Left cardiac atrium (tissue), 4 donors: ENCODE results near the gene COA7. TPM values are rescaled to one million over a fixed set of nuclear protein-coding genes. Genes with fewer than 3 reads are reported as not detected.

Experiments used
- ATAC-seq, 2 donors: fragments of 200-7000 bp; cut with Tn5 transposase; one replicate each; pipeline ENCODE4 v1.9.1; 2020; ENCODE audit warnings: mild to moderate bottlenecking in 2 of 2, moderate library complexity in 2 of 2
- DNase-seq: peaks from one replicate; pipeline ENCODE4 v3.0.0-alpha.2; 2020
- intact Hi-C, 2 donors: fragments of 100-400 bp; cut with DNase I; formaldehyde crosslinking; loops; one replicate each; pipeline versions ENCODE4 v1.14.1 to v1.15.1; 2022 to 2023
- total RNA-seq, 2 donors: library from RNA; stranded (reverse); fragmentation: NEBNext Ultra II Directional; extraction: Animal tissue kit (Norgen Biotek cat#: 25700); gene quantifications; one replicate each; pipeline ENCODE4 v1.2.1, GENCODE V29; 2021
- donor health status: DM: no; HTN: yes; CAD: no.
- donor health status: DM: no; HTN: yes; CAD: no; lungs with severe emphysema.
- donor health status: DM: yes; HTN: yes; CAD: no.
- donor health status: Dilated cardiomyopathy.

COA7 gene
- total RNA-seq, 2 donors from 2014 or later: 15.3 to 24.3 TPM

DNA sequence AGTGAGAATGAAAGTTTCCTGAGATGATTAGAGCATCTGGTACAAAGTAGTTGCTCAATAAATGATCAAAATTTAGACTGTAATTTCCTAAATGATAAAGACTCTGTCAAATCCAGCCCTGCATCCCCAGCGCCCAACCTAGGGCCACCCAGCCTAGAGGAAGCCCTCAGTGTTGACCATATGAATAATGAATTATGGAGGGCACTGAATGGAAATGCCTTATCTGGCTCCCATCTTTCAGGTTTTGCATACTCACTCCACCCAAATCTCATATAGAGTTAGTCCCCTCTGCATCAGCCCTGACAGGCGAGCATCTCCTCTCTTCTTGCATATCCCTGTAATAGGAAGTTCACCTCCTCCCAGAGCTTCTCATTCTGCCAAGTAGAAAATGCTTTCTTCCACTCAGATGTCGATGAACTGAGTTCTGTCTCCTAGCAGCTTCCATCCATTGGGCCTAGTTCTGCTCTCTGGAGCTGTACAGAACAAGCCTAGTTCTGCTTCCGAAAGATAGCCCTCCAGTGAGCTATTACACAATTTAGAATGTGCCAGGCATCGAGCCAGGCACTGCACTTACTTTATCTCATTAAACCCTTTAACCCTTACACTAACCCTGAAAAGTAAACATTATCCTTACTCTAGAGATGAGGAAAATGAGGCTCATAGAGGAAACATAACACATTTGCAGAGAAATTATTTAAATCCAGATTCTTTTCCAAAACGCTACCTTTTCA, 20.9 kb downstream of the COA7 start:
- intact Hi-C loops: no loop called here
- DNase-seq (peak; percentile 44), ATAC-seq (peak; percentile 84 to 87)

DNA sequence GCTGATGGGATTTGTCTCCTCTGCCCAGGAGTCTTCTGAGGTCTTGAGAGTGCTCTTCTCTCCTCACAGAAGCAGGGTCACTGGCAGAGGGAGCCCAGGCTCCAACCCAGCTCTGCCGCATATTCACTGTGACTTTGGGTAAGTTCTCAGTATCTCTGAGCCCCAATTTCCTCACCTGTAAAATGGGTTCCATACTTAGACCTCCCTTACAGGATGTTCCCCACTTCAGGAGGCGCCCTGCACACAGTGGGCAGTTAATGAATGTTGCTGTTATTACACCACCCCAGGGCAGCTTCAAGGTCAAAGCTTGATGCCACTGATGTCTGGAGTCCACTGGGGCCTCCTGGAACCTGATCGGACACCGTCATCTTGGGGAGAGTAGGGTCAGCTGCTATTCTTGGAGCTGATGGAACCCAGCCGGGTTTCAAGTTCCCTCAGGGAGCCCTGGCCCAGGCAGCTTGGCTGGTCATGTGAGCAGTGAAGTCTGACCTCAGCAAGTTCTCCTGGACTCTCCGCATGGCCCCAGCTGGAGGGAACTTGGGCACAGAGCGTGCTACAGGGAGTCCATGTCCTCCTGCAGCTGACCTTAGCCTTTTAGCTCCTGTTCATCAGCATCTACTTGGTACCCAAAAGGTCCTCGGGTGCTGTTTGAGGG, 21.8 kb downstream of the COA7 start:
- ATAC-seq (peak; percentile 87 to 89), DNase-seq (peak; percentile 55)
- intact Hi-C loops: no loop called here

DNA sequence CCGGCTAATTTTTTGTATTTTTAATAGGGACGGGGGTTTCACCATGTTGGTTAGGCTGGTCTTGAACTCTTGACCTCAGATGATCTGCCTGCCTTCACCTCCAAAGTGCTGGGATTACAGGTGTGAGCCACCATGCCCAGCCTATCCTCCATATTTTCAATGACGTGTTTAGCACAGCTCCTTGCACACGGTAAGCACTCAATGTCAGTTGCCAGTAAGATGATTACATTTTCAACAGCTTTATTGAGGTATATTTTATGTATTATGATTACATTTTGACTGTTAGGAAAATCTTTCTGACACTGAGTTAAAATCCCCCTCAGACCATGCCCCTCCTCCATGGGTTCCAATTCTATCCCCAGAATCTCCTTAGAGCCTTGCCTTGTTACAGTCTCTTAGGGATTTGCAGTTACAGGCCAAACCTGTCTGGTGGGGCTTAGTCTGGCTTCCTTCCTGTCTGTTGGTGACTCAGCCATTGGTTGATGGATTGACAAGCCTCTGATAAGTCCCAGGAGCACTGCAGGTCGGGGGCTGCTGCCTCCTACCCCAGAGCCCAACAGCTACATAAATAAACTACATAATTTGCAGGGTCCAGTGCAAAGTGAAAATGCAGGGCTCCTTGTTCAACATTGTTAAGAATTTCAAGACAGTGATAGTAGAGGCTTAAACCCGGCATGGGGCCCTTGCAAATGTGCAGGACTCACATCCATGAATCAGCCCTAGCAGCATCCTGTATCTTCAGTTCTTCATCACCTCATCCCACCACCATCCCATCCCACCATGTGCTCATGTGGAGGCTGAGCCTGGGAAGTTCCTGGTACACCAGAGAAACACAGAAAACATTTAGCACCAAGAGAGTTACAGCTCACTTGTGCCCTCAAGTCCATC, 23.4 kb downstream of the COA7 start:
- no peak for DNase-seq
- intact Hi-C loops: no loop called here
- no peak for ATAC-seq

DNA sequence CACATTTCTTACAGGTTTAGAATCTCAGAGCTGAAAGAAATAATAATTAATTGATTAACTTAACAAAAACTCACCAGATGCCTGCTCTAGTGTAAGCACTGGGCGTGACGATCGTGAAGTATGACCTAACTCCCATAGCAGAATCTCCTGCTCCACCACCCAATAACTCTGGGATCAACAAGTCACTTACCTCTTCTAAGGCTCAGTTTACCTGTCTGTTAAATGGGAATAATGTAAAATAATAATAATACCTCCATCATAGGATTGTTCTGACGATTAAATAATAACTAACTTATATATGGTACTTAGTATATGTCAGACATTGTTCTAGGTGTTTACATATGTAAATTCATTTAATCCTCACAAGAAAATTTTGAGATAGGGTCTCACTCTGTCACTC, 24.6 kb downstream of the COA7 start:
- intact Hi-C loops: no loop called here

GRCh38 chr1:52672946-52673345, 25.2 kb downstream of the COA7 start:
- DNase-seq (no peak), ATAC-seq (no peak)
- intact Hi-C loops: no loop called here

More for the DNA sequence above, 24.6 kb downstream of the COA7 start:
- DNase-seq (no peak), ATAC-seq (no peak)

- intact Hi-C loops: no loop called here
- ATAC-seq (no peak), DNase-seq (no peak)
Observed at GRCh38 chr1:52670604-52671003, 27.5 kb downstream of the COA7 start.

- ATAC-seq (no peak), DNase-seq (no peak)
- intact Hi-C loops: no loop called here
Observed at GRCh38 chr1:52669696-52670095, 28.5 kb downstream of the COA7 start.

DNA sequence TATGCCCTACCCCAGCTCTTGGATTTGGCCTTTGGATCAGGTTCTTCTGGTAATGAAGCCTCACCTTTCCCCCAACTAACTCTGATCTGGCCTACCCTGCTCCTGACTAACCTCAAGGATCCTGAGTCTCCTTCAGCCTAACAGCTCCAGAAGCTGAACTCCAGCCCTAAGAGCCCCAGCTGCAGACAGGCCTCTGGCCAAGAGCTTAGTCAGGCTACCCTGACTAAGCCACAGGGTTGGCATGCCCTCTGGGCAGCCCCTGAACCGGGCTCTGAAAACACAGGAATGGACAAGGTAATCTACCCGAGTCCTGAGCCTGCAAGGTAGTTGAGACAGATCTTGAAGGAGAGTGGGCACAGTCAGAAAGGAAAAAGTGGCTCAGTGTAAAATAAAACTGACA, 29.4 kb downstream of the COA7 start:
- ATAC-seq (no peak), DNase-seq (no peak)
- intact Hi-C loops: no loop called here

DNA sequence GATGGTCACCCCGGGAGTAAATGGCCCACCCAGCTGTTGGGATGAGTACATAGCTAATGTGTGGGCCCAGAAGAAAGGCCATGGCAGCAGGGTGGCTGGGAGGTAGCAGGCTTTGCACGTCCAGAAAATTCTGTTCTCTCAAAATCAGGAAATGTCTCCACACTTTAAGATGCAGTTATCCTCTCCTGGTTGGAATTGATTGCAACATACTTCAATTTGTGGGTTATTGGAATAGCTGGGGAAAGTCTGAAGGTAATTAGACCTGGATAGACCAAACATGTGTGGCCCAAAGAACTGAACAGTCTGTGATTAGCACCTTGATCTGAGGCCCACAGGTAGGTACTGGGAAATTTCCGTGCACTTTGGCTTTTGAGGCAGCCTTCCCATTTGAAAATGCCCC, 30.2 kb downstream of the COA7 start:
- intact Hi-C loops: no loop called here
- no peak for DNase-seq
- ATAC-seq: no peak

DNA sequence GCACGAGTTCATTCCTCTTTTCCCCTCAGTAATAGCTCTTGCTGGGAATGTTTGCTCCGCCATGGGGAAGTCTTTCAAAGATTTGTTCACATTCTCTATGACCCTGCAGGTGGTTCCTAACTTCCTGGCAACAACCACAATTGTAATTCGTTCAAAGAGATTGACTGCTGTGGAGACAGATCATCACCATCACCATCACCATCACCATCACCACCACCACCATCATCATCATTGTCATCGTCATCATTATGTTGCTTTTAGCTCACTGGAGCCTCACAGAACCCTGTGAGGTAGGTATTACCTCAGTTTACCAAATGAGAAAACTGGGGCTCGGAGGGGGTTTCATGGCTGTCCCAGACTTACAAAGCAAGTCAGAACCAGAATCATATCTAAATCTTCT, 30.9 kb downstream of the COA7 start:
- ATAC-seq (no peak), DNase-seq (no peak)
- intact Hi-C loops: no loop called here

- no peak for ATAC-seq
- intact Hi-C loops: no loop called here
- no peak for DNase-seq
Observed at GRCh38 chr1:52665006-52665941, 32.9 kb downstream of the COA7 start.

GRCh38 chr1:52663716-52664115, 34.4 kb downstream of the COA7 start:
- no peak for DNase-seq
- ATAC-seq: no peak
- intact Hi-C loops: no loop called here

DNA sequence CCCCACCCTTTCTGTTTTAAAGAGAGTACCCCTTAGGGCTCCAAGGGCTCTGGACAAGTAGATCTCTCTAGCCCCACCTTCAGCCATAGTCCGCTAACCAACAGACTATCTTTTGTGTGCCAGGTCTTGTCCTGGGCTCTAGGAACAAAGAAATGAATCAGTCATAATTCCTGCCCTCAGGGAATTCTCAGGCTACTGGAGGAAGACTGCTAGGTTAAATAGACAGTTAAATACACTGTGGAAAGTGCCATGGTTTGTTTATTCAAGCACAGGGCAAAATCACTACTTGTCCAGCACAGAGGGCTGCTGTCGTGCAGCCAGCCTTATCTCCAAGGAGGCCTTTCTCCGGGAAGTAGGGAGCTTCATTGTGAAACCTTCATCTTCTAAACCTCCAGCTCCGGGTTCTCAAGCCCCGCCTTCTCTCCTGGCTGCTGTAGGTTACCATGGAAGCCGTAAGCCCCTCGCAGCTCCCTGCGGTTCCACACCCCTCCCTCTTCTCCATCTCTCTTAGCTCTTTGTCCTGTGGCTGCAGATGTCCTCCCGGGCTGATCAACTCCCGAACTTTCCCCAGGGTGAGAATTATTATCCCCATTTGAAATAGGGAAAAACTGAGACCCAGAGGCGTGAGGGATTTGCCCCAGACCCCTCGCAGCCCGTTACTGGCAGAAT, 35.4 kb downstream of the COA7 start:
- intact Hi-C loops: no loop called here
- no peak for DNase-seq
- no peak for ATAC-seq

DNA sequence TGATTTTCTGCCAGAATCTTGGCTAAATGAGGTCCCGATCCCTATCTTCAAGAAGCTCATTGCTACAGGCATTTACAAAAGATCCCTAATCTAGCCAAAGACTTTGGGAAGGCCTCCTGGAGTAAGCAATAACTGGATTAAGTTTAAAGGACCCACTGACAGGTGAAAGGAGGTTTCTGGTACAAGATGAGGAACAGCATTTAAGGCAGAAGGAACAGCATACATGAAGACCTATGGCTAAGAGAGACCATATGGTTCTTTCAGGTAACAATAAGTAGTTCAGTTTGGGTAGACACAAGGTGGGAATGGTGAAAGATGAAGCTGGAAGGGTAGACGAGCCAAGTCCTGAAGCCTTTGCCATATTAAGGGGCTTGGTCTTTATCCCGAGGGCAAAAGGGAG, 37.3 kb downstream of the COA7 start:
- ATAC-seq (no peak), DNase-seq (no peak)
- intact Hi-C loops: no loop called here

DNA sequence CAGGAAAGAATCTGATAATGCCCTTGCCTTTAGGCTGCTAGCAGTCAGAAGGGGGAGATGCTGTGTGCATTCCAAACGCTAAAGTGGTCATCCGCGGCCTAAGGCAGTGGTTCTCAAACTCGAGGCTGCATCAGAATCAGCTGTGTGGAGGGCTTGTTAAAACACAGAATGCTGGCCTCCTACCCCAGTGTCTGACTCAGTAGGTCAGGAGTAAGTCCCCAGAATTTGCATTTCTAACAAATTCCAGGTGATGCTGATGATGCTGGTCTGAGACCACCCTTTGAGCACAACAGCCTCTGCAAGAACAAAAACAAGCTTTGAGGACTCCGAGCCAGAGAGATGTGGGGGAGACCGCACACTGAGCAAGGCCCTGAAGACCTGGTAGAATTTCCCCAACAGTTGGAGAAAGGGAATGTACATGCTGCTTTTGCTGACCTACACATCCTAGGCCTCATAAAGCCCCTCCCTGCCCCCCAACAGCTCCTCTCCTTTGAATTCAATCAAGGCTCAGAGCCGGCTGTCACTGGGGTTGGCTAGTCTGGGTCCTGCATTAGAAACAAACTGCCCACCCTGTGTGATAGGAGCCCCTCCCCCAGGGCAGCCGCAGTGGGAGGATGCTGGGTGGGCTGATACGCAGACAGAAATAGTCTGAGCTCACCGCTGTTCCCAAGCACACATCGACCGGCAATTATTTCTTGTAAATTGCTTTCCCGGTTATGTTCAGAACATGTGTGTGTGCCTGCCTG, 38.1 kb downstream of the COA7 start:
- DNase-seq (no peak), ATAC-seq (no peak)
- intact Hi-C loops: no loop called here

GRCh38 chr1:52659356-52659755, 38.8 kb downstream of the COA7 start:
- DNase-seq (no peak), ATAC-seq (no peak)
- intact Hi-C loops: no loop called here

GRCh38 chr1:52658795-52659194, 39.4 kb downstream of the COA7 start:
- DNase-seq: no peak
- intact Hi-C loops: no loop called here
- ATAC-seq: peak in 1 of 2 donors; percentile 74

GRCh38 chr1:52657702-52658101, 40.4 kb downstream of the COA7 start:
- DNase-seq (no peak), ATAC-seq (no peak)
- intact Hi-C loops: no loop called here
